T-helper 2 cell treated with Interferon-gamma antibody and Interleukin-4, amounts not matched to agents 100 ng/mL and 5 ng/mL, for 36 hours (primary cell): ENCODE measurements around the gene GFOD1. TPM values are rescaled to one million over a fixed set of nuclear protein-coding genes. Genes with fewer than 3 reads are reported as not detected.
"Not testable (repeated sequence)": the region's sequence is repeated elsewhere in the genome, so short reads cannot be mapped to it uniquely, and the experiment has no call there.

Source experiments
- intact Hi-C: fragments of 100-400 bp; cut with micrococcal nuclease; formaldehyde crosslinking; loops from one replicate; pipeline ENCODE4 v1.15.1; 2023
- total RNA-seq: library from RNA; stranded (reverse); gene quantifications from 2 replicates; pipeline ENCODE4 v1.2.3, GENCODE V29; 2022

Gene GFOD1
- total RNA-seq, 1 donor from 2014 or later: 5.3 TPM

- intact Hi-C loops: no loop called here
Observed at GRCh38 chr6:13445744-13446115, 41.7 kb downstream of the GFOD1 start.

GRCh38 chr6:13445005-13445743 is 42.2 kb downstream of the GFOD1 start:
- intact Hi-C loops: no loop called here

- intact Hi-C loops: no loop called here
Observed at GRCh38 chr6:13444604-13445003, 42.8 kb downstream of the GFOD1 start.

- intact Hi-C loops: not testable (repeated sequence)
Observed at GRCh38 chr6:13443978-13444377, 43.4 kb downstream of the GFOD1 start.

GRCh38 chr6:13441778-13442177 is 45.6 kb downstream of the GFOD1 start:
- intact Hi-C loops: no loop called here

GRCh38 chr6:13439644-13440043 is 47.8 kb downstream of the GFOD1 start:
- intact Hi-C loops: no loop called here

GRCh38 chr6:13438126-13438525 is 49.3 kb downstream of the GFOD1 start:
- intact Hi-C loops: no loop called here

GRCh38 chr6:13437218-13437996 is 50.0 kb downstream of the GFOD1 start:
- intact Hi-C loops: no loop called here

- intact Hi-C loops: no loop called here
Observed at GRCh38 chr6:13436399-13437217, 50.8 kb downstream of the GFOD1 start.

- intact Hi-C loops: no loop called here
Observed at GRCh38 chr6:13435477-13436246, 51.7 kb downstream of the GFOD1 start.

- intact Hi-C loops: no loop called here
Observed at GRCh38 chr6:13434777-13435176, 52.6 kb downstream of the GFOD1 start.

- intact Hi-C loops: not testable (repeated sequence)
Observed at GRCh38 chr6:13434135-13434775, 53.1 kb downstream of the GFOD1 start.

GRCh38 chr6:13433709-13434121 is 53.7 kb downstream of the GFOD1 start:
- intact Hi-C loops: no loop called here

- intact Hi-C loops: loop anchor here (1.0 kb wide), 1 partner anchor 22 kb away; no protein-coding TSS in a partner anchor
Observed at GRCh38 chr6:13432526-13433184, 54.7 kb downstream of the GFOD1 start.

GRCh38 chr6:13431861-13432465 is 55.4 kb downstream of the GFOD1 start:
- intact Hi-C loops: loop anchor here (1.0 kb wide), 1 partner anchor 22 kb away; no protein-coding TSS in a partner anchor

- intact Hi-C loops: no loop called here
Observed at GRCh38 chr6:13431059-13431656, 56.2 kb downstream of the GFOD1 start.

GRCh38 chr6:13429406-13429753 is 58.0 kb downstream of the GFOD1 start:
- intact Hi-C loops: loop anchor here (5.0 kb wide), 1 partner anchor 42 kb away; no protein-coding TSS in a partner anchor

GRCh38 chr6:13428583-13429405 is 58.6 kb downstream of the GFOD1 start:
- intact Hi-C loops: loop anchor here (1.0 to 5.0 kb wide), 4 partner anchors 41 to 147 kb away; partner anchors contain the start of gene GFOD1
